Stimulated activated CD8-positive, alpha-beta memory T cell treated with anti-CD3 and anti-CD28 coated beads, Interleukin-15, amount 100 ng/mL, for 4 hours (primary cell): ENCODE measurements around the gene GRK1.
"Not testable (repeated sequence)": the region's sequence is repeated elsewhere in the genome, so short reads cannot be mapped to it uniquely, and the experiment has no call there.

Source experiments
- DNase-seq, 2 donors: peaks; one replicate each; pipeline ENCODE4 v3.0.0-alpha.2; 2020; ENCODE audit warnings: low read depth in 2 of 2

GRK1 gene

DNA sequence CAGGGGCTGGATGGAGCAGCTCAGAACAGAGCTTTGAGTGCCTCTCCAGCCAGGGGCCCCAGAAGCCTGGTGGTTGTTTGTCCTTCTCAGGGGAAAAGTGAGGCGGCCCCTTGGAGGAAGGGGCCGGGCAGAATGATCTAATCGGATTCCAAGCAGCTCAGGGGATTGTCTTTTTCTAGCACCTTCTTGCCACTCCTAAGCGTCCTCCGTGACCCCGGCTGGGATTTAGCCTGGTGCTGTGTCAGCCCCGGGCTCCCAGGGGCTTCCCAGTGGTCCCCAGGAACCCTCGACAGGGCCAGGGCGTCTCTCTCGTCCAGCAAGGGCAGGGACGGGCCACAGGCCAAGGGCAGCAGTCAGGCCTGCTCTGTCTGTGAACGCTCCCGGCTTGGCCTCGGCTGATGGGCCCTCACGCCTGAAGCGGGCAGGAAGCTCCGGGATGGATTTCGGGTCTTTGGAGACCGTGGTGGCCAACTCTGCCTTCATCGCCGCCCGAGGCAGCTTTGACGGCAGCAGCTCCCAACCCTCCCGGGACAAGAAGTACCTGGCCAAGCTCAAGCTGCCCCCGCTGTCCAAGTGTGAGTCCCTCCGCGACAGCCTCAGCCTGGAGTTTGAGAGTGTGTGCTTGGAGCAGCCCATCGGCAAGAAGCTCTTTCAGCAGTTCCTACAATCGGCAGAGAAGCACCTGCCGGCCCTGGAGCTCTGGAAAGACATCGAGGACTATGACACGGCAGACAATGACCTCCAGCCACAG is at the start of gene GRK1:
Gene GRK1 (plus strand): TSS at position 269 of the 751 bp plus-strand sequence. CDS start 168 bp downstream, at position 437.
- DNase-seq = no peak

DNA sequence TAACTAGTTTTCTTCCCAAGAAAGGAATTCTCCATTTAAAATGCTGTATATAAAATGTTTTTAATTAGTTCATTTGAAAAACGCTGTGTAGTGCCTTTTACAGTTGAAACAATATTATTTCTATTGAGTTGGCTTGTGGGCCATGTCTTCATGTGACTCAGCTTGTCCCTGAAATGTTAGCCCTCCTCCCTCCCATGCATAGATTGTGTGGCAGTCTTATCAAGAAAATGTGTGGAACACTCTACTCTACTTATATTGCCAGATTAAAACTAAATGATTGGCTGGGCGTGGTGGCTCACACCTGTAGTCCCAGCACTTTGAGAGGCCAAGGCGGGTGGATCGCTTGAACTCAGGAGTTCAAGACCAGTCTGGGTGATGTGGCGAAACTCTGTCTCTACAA is 49.1 kb upstream of the GRK1 start:
- no peak for DNase-seq

DNA sequence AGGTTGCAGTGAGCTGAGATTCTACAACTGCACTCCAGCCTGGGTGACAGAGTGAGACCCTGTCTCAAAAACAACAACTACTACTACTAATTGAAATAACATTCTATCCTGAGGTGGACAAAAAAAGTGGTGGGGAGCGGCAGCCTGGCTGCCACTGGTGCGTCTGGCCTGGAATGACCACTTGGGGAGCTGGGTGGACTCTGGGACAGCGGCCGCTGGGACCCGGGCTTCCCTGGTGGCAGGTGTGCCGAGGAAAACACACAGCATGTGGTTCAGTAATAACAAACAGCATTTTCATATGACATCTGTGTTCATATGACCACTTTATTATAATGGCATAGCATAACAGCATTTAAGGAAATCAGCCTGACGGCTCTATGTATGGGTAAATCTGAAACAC is 48.6 kb upstream of the GRK1 start:
- no peak for DNase-seq

DNA sequence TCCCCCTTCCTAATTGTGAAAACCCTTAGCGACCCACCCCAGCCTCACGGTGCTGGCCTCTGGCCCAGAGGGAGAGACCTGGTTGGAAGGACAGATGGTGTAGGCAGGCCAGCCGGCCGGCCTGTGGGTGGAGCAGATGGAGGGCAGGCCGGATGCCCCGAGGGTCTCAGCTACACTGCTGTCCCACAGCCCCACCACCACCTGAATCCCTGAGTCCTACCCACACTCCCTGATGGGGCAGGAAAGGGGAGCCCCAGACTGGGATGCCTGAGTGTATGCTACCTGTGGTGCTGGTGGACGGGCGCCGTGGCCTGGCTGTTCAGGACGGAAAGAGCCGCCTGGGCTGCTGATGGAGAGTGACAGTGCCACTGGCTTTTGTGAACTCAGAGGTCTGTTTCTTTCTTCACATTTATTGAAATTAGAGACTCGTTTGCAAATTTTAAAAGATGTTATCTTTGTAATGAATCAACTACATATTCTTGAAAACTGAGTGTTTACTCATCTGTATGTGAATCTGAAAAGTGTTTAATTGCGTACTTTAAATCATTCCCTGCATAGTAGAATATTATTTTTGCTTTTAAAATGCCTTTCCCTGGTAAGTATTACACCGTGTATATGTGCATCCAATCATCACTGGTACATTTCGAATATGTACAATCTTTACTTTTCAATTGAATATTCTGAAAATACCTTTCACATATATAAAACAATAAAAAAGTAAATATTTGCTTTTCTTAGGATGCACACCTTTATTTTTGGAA is 46.8 kb upstream of the GRK1 start:
- no peak for DNase-seq

DNA sequence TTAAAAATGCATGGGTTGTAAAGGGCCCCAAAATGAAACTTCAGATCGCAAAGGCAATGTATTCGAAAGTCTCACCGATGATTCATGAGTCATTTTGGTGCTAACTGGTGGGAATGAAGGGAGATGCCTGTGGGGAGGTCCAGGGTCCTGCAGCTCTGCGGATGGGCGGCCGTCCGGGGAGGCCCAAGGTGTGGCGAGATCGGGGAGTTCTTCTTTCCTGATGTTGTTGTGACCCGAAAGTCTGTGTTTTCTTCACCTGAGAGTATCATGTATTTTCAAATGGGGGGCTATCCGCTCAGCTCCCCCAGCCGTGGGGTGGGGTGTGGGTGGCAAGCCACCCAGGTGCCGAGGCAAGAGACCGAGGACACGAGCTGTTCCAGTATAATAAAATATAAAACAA is 46.0 kb upstream of the GRK1 start:
- DNase-seq = no peak

- not testable (repeated sequence) for DNase-seq
Observed at GRCh38 chr13:113621498-113621897, 45.5 kb upstream of the GRK1 start.

- DNase-seq = not testable (repeated sequence)
Observed at GRCh38 chr13:113621986-113622550, 45.0 kb upstream of the GRK1 start.

GRCh38 chr13:113622791-113623490 is 44.1 kb upstream of the GRK1 start:
- no peak for DNase-seq

- no peak for DNase-seq
Observed at GRCh38 chr13:113623491-113624234, 43.4 kb upstream of the GRK1 start.

GRCh38 chr13:113624235-113624587 is 42.8 kb upstream of the GRK1 start:
- DNase-seq = no peak

GRCh38 chr13:113624640-113625304 is 42.2 kb upstream of the GRK1 start:
- DNase-seq = not testable (repeated sequence)

DNA sequence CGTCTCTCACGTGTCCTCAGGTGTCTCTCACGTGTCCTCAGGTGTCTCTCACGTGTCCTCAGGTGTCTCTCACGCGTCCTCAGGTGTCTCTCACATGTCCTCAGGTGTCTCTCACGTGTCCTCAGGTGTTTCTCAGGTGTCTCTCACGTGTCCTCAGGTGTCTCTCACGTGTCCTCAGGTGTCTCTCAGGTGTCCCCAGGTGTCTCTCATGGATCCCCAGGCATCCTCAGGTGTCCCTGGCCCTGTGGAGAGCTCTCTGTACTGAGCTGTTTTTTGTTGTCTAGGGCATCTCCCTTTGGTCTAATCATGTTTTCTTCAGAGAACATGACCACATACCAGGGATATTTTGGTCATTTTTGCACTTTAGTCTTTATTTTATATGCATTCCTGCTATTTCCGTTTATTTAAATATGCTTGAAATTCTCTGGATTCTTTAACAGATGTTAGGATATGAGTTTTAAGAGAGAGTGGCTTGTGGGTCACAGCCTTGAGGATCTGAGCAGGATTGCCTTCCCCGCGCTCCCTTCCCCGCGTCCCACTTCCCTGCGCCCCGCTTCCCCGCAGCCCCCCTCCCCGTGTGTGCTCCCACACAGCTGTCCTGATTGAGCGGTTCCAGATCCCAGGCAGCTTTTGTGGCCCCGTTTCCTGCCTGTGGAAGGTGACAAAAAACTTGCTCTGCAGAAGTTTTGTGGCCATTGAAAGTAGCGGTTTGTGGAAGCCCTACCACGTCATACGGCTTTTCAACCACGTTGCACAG is 40.9 kb upstream of the GRK1 start:
- no peak for DNase-seq

GRCh38 chr13:113627136-113627535 is 39.9 kb upstream of the GRK1 start:
- no peak for DNase-seq

- no peak for DNase-seq
Observed at GRCh38 chr13:113628291-113629270, 38.4 kb upstream of the GRK1 start.

GRCh38 chr13:113629866-113630265 is 37.2 kb upstream of the GRK1 start:
- no peak for DNase-seq

DNA sequence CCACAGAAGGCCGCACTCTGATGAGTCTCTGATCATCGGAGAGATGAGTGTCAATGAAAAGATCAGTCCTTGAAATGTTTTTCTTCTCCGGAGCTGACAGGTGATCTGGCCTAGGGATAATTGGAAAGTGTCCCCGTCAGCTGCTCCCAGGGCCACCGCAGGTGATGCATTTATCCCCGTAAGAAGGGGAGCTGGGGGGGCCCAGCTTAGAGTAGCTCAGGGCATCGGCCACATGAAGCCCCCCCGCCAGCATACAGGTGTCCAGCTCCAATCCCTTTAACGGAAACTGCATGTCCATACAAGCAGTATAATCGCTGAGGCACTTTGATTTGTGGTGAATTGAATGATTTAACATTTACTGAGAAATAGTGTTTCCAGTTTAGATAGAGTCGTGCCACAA is 36.7 kb upstream of the GRK1 start:
- DNase-seq = no peak

DNA sequence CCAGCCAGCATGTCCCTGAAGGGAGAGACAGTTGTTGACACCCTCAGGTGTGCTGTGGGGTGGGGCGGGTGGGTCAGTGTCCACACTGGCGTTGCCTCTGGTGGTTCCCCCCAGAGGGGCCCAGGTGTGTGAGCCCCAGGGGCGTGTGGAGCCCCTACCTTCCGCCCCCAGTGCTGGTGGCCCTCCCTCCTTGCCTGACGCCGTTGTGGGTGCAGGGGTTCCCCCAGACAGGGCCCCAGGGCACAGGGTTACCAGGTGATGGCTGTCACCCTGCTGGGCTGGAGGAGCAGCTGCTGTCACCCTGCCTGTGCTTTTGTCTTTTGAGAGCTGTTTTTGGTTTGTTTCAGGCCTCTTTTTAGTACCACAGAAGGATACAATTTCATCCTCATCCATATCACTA is 36.2 kb upstream of the GRK1 start:
- no peak for DNase-seq

DNA sequence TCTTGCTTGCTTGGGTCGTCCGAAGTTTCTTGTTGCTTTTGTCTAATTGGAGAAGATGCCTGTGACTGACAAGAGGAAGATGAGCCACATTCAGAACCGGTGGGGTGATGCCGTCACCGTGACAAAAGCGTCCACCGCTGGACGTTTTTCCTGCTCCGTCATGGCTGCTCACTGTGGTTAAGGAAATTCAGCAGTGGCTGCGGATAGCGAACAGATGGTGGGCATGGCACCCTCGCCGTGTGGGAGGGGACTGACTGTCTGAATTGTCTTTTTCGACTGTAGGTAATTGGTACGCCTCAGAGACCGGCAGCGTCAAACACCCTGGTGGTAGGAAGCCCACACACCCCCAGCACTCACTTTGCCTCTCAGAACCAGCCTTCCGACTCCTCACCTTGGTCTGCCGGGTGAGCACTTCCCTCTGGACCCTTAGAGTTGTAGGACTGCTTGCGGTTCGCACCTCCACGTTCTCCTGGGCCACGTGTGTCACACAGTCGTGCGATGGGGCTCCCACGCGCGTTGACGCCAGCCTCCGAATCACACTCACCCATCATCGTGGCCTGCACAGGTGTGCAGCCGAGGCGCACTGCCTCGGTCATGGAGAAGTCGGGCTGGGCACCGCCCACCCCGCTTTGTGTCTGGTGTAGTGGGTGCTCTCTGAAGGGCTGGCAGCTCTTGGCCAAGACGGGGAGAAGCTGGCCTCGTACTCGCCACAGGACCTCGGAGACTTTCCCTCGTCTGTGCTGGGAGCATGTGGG is 35.5 kb upstream of the GRK1 start:
- no peak for DNase-seq
